Forelimb muscle (tissue), 1 donor: ENCODE data around the gene FAM229A. TPM values are rescaled to one million over a fixed set of nuclear protein-coding genes. Genes with fewer than 3 reads are reported as not detected.

Source experiments
- DNase-seq: peaks from one replicate; pipeline ENCODE4 v3.0.0-alpha.2; 2013; ENCODE audit warnings: low read depth
- polyA plus RNA-seq: library from polyadenylated mRNA; unstranded; fragments of 120-200 nt; gene quantifications from one replicate; pipeline ENCODE4 v1.2.1, GENCODE V29; 2013; ENCODE audit not compliant: insufficient read length

Gene FAM229A
- polyA plus RNA-seq, 1 donor, result 7.0 TPM

DNA sequence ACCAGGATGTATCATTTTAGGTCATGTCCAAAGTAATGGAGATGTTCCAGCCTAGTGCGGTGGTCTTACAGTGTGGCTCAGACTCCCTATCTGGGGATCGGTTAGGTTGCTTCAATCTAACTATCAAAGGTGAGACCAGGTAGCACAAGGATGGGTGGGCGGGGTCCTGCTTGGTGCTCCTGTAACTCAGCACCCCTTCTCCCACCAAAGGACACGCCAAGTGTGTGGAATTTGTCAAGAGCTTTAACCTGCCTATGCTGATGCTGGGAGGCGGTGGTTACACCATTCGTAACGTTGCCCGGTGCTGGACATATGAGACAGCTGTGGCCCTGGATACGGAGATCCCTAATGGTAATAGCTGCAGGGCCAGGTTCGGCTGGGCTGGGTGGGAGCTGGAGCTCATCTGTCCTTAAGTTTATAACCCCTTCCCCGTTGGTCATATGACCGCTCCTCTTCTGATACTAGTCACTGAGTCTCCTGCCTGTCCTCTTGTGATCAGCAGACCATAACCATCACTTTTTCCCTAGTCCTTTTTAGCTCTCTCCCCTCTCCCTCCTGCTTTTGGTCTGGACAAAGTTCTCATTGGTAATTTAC, 31.6 kb downstream of the FAM229A start:
- DNase-seq, result no peak

DNA sequence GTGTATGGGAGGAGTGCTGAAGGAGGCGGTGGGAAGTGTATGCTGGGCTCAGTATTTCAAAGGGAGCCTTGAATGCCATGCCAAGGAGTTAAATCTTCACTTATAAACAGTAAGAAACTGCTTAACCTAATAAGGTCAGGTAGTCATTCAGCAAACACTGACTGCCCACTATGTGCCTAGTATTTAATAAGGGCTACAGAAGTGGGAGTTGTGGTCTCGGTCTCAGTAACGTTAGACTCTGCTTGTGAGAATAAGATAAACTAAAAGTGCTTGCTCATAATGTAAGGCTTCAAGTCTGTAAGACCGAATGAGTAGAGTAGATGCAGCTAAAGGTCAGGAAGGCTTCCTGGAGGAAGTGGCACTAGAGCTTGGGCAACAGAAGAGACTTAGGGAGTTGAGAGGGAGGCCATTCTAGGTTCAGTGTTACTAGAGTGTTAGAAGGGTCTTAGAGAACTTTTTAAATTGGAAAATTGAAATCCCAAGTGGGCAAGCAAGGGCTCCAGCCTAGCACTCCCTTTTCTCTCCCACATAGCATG, 32.3 kb downstream of the FAM229A start:
- DNase-seq, result no peak

DNA sequence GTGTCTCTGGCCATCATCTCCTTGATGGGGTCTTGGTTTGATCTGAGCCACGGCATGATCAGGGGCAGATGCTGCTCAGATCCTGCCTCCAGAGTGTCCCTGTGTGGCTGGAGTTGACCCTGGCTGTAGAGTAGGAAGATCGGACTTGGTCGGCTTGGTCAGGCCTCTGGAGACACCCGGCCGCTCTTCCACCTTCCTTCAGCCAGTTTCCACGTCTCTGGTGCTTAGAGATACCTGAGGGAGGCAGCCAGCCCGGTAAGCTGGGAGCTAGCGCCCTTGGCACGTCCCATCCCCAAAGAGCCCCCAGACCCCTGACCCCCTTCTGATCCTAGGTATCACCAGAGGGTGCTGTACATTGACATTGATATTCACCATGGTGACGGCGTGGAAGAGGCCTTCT, 35.1 kb downstream of the FAM229A start:
- no peak for DNase-seq

DNA sequence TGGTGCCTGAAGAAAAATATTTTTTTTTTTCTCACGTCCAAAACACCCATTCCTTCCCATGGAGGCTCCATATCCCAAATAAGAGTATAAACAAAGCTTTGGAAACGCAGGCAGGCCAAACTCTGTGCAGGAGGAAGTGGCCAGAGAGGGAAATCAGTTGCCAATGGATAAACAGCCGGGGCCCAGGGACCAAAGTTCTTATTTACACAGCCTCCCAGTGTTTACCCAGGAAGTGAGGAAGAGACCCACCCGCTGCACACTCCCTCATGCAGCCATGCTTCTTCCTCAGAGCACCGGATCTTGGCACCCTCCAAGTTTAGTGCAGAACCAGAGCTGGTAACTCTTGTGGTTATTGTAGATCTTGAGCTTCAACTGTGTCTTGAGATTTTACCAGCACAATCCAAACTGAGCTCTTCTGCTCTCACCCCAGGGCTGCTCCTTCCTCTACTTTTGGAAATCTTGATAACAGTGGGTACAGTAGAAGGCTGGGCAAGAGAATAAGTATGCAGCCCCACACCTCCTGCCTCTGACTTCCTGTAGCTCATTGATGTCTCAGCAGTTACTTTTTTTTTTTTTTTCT, 40.5 kb downstream of the FAM229A start:
- no peak for DNase-seq

DNA sequence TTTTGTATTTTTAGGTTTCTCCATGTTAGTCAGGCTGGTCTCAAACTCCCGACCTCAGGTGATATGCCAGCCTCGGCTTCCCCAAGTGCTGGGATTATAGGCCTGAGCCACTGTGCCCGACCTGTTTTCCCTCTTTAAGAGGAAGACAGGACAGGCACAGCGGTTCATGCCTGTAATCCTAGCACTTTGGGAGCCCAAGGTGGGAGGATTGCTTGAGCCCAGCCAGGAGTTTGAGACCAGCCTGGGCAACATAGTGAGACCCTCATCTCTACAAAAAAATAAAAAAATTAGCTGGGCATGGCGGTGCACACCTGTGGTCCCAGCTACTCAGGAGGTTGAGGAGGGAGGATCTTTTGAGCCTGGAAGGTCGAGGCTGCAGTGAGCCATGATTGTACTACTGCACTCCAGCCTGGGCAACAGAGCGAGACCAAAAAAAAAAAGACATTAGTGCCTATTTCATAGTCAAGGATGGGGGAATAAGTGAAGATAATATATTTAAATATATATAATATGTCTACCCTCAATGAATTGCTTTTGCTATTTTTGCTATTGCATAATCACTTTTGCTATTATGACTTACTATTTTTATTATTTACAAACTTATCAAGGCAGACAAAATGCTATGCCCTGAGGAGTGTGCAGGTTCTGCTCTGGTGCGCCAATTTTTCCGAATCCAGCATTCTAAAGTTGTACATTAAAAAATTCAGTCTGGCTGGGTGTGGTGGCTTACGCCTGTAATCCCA, 44.0 kb downstream of the FAM229A start:
- DNase-seq, result no peak

DNA sequence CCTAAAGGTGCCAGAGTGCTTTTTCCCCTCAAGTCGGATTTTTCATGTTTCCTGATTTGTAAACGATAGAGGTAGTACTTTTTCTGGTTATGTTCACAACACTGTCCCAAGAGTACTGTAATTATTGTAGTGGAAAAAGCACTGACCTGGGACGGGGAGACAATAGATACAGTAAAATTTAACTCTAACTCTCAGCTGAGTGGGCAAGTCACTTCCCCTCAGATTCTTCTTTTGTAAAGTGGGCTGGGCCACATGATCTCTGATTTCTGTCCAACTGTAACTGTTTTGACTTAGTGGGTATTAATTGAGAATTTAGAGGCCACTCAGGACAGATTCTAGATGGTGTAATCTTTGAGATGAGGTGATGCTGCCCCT, 45.4 kb downstream of the FAM229A start:
- DNase-seq, result no peak

DNA sequence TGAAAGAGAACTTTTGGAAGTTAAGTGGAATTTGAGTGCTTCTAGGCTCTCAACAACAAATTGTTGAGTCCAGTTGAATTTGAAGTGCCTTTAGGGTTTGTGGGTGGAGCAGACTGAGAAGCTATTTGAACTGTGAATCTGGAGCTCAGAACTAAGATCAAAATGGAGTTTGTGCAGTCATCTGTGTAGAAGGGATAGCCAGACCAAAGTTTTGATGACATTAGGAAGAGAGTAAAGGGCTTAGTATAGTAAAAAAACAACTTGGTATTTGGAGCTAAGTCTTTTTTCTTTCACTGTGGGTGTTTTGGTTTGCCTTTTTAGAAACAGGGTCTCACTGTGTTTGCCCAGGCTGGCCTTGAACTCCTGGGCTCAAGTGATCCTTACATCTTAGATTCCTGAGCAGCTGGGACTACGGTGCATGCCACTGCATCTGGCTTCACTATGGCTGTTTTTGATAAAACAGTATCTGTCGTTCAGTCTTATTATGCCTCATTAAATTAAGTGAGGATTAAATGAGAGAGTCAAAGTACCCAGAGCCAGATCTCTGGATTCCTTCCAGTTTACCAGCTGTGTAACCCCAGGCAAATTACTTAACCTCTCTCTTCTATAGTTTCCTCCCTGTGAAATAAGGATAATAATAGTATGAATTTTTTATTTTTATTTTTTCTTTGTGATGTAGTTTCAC, 50.4 kb downstream of the FAM229A start:
- DNase-seq, result no peak

Other genes starting within 250 kb of the FAM229A start
- gene TXLNA, start 182.8 kb downstream of the FAM229A start, polyA plus RNA-seq, result 28.5 TPM
- gene CCDC28B, start 161.9 kb downstream of the FAM229A start, polyA plus RNA-seq, result 57.8 TPM
- 2.5 TPM for gene IQCC, start 156.8 kb downstream of the FAM229A start, polyA plus RNA-seq
- 0.66 TPM for gene DCDC2B, start 153.4 kb downstream of the FAM229A start, polyA plus RNA-seq
- 7.3 TPM for gene TMEM234, start 140.1 kb downstream of the FAM229A start, polyA plus RNA-seq
- 164 TPM for gene EIF3I, start 140.1 kb downstream of the FAM229A start, polyA plus RNA-seq
- 4.0 TPM for gene FAM167B, start 115.3 kb downstream of the FAM229A start, polyA plus RNA-seq
- 0.35 TPM for gene LCK, start 111.2 kb downstream of the FAM229A start, polyA plus RNA-seq
- 40.1 TPM for gene HDAC1, start 70.4 kb downstream of the FAM229A start, polyA plus RNA-seq
- gene MARCKSL1, start 26.3 kb downstream of the FAM229A start, polyA plus RNA-seq, result 136 TPM
- 2.9 TPM for gene TSSK3, start 54 bp upstream of the FAM229A start, polyA plus RNA-seq
- 39.6 TPM for gene BSDC1, start 32.0 kb upstream of the FAM229A start, polyA plus RNA-seq
- gene ZBTB8B, start 102.6 kb upstream of the FAM229A start, polyA plus RNA-seq, result 0.11 TPM
- 9.1 TPM for gene ZBTB8A, start 176.9 kb upstream of the FAM229A start, polyA plus RNA-seq